HG03521 (cell line): ENCODE data around the gene CDKN3.
A peak's percentile ranks its signal among the peaks of the same experiment; 100 is the strongest.
"Not testable (repeated sequence)": the region's sequence is repeated elsewhere in the genome, so short reads cannot be mapped to it uniquely, and the experiment has no call there.

Experiments
- ATAC-seq: cut with Tn5 transposase; IDR thresholded peaks from one replicate; pipeline ENCODE4 v1.9.1; 2021; ENCODE audit warnings: mild to moderate bottlenecking, moderate library complexity; ENCODE audit not compliant: unreplicated experiment

The CDKN3 gene

DNA sequence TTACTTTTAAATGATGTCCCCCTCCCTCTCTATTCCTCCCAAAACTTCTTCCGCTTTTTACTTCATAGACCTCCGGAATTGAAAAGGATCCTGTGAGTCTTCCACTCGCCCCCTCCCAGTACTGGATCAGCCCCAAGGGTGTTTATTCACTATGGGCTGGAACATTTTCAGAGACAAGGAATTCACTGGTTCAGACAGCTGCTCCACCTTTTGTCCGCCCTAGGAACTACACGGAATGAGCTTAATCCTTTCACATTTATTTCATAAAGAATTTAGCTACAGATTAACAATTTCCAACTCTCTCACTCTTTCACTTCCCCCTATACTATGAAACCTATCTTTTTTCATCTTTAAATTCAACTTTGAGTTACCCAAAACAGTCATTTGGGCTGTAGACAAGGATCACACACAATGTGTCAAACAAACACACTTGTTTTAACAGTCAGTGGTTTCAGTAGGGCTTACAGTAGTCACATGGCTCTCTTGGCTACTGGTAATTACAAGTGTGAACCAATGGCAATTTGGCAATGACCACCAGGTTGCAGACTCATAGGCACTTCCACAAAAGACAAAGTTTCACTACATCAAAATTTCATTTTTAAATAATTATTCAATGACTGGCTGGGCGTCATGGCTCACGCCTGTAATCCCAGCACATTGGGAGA is 23.8 kb downstream of the CDKN3 start:
- ATAC-seq: no peak

DNA sequence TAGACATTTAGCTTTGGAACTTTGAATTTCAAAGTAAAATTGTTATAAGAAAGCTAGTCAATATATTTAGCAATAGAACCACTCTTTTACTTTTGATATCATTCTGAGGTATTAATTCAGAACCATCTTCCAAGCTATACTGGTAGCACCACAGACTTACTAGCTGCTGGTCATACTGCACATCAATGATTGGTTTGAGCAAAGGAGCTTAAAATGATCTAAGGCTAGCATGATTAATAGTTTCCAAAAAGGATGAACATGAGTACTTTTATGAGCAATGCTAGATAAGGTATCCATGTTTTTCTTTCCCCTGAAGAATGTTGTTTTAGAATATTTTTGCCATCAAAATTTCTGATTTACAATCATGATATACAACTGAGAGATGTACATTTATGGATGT is 27.2 kb downstream of the CDKN3 start:
- no peak for ATAC-seq

DNA sequence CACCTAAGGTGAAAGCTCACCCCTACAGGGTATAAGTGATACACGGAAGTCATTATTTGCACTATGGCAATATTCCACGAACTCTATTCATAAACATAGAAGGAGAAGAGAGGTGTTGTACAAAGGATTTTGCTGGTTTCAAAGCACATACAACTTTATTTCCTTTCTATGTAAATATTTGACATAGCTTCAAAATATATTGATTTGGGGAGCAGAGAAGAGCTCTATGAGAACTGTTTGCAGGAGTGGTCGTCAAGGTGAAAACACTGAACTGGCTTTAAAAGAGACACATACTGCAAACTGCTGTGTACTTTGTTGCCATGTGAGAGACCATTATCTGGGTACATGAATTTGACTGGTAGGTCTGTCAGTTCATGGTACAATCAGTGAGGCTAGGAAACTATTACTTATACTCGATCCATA is 27.7 kb downstream of the CDKN3 start:
- ATAC-seq: no peak

- ATAC-seq: no peak
Measured at GRCh38 chr14:54425068-54425467, 28.3 kb downstream of the CDKN3 start.

DNA sequence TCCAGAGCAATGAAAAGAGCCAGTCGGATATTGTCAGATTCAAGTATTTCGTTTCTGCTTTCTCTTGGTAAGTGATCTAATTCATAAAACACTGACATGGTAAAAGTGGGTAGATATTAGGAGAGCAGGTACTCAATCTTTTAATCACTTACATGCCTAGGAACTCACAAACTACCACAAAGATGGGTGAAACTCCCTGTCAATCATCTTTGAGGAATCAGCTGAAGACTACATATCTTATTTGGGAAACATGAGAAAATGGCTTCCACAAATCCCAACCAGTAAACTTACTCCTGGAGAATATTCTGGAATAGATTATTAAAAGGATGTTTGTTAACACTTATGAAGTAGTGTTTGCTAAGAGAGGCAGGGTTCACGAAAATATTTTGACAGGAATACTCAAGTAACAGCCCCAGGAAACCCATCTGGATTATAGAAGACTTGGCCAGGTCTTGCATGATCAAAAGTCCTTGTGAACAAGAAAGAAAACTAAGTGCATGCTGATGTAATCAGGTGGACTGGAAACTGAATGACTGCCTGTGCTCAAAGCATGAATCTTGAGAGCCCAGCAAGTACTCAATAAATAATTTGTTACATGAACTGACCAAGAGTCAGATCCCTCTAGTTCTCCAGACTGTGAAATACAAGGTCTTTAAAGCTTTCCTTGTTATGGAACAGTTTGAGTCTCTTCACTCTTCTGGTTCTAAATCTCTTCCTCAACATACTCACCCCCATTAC is 28.9 kb downstream of the CDKN3 start:
- no peak for ATAC-seq

GRCh38 chr14:54427871-54428270 is 31.1 kb downstream of the CDKN3 start:
- no peak for ATAC-seq

GRCh38 chr14:54428527-54428926 is 31.7 kb downstream of the CDKN3 start:
- no peak for ATAC-seq

GRCh38 chr14:54435500-54435981 is 38.7 kb downstream of the CDKN3 start:
- ATAC-seq: peak; percentile 57

- ATAC-seq: not testable (repeated sequence)
Measured at GRCh38 chr14:54437954-54438353, 41.1 kb downstream of the CDKN3 start.

DNA sequence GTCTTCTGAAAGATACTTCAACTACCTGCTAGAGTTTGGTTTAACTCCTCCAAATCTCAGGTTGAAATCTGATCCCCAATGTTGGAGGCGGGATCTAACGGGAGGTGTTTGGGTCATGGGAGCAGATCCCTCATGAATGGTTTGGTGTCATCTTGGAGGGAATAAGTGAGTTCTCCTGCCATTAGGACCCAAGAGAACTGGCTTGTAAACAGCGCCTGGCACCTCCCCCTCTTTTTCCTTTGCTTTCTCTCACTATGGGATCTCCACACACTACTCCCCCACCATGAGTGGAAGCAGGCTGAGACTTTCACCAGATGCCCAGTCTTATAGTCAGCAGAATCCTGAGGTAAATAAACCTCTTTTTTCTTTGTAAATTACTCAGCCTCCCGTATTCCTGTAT is 41.9 kb downstream of the CDKN3 start:
- ATAC-seq: no peak

GRCh38 chr14:54440037-54440436 is 43.2 kb downstream of the CDKN3 start:
- ATAC-seq: no peak

DNA sequence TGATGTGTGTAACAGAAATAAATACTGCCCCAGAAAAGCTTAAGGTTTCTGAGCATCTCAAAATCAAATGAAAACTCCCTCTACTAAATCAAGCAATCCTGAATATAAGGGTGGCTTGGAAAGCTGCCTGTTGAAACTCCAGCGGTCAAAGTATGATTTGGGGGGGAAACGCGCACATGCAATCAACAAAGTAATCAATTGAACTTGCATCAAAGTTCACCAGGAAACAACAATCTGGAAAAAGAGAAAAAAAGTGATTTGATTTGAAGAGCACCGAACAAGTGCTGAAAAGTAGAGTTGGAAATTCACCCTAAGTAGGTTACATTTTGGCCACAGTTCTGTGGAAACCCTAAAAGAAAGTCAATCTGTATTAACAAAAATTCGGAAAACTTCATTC is 43.7 kb downstream of the CDKN3 start:
- no peak for ATAC-seq

GRCh38 chr14:54440873-54441868 is 44.4 kb downstream of the CDKN3 start, which contains the start of gene CNIH1:
CNIH1 (minus strand) TSS chr14:54441374; CDS start chr14:54441327, 47 bp downstream.
- ATAC-seq: peak; percentile 89

DNA sequence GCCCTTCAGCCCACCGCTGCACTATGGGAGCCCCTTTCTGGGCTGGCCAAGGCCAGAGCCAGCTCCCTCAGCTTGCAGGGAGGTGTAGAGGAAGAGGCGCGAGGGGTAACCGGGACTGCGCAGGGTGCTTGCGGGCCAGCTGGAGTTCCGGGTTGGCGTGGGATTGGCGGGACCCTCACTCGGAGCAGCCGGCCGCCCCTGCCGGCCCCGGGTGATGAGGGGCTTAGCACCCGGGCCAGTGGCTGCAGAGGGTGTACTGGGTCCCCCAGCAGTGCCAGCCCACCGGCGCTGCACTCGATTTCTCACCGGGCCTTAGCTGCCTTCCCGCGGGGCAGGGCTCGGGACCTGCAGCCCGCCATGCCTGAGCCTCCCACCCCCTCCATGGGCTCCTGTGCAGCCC is 46.2 kb downstream of the CDKN3 start:
- ATAC-seq: not testable (repeated sequence)

DNA sequence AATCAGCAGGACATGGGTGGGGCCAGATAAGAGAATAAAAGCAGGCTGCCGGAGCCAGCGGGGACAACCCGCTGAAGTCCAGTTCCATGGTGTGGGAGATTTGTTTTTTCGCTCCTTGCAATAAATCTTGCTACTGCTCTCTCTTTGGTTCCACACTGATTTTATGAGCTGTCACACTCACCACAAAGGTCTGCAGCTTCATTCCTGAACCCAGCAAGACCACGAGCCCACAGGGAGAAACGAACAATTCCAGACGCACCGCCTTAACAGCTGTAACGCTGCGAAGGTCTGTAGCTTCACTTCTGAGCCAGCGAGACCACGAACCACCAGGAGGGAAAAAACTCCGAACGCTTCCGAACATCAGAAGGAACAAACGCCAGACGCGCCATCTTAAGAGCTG is 47.2 kb downstream of the CDKN3 start:
- ATAC-seq: no peak

GRCh38 chr14:54444681-54445080 is 47.9 kb downstream of the CDKN3 start:
- ATAC-seq: no peak

DNA sequence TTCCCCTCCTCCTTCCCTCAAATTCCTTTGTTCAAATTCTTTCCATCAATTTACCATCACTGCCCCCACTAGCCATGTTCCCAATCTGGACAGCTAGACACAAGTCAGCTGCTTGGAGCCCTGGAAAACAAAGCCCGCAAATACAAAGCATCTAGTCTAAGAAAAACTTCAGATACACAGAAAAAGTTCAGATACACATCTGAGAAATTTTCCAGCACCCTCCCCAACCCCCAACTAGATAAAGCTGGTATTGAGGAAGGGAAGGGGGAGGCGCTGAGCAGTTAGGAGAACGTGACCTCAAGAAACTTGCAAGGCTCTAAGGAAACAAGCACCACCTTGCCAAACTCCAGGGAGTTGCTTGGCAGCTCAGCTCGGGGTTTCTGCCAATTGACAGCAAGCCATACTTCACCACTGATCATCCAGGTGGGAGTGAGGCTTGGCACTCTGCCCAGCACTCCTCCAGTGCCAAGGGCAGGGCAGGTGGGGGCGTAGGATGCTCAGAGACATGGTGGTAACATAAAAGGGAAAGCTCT is 49.4 kb downstream of the CDKN3 start:
- ATAC-seq: no peak

DNA sequence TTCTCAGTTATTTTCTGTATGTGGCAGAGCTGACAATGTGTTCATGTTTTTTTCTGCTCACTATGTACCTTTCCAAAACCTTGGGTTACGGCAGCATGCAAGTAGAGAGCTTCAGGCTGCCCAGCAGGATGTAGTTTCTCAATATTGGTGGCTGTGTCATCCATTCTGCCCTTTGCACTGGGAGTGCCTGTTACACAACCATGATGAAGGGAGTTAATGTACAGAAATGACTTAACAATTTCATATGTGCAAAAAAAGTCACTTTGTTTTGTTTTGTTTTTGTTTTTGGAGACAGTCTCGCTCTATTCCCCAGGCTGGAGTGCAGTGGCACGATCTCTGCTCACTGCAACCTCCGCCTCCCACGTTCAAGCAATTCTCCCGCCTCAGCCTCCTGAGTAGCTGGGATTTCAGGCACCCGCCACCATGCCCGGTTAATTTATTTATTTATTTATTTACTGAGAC is 50.5 kb downstream of the CDKN3 start:
- ATAC-seq: no peak

GRCh38 chr14:54450535-54450934 is 53.7 kb downstream of the CDKN3 start:
- ATAC-seq: no peak

DNA sequence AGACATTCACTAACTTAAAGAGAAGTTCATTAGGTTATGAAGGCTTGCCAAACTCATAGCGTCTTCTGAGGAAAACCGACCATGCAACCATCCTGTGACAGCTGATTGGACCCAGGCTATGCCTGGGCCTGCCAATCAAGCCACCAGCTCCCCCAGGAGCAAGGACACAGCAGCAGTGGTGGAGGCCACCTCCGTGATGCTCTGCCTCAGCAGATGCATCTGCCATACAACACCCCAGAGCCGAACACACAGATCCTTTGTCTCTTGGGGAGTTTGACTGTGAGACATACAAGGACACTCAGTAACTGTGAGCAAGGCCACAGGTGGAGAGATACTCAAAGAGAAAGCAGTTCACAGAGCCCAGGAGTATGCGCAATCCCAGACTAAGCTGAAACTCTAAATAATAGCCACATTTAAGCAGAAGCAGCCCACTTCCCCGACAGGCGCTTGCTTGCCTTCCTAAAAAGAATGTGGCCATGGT is 54.4 kb downstream of the CDKN3 start:
- ATAC-seq: no peak

DNA sequence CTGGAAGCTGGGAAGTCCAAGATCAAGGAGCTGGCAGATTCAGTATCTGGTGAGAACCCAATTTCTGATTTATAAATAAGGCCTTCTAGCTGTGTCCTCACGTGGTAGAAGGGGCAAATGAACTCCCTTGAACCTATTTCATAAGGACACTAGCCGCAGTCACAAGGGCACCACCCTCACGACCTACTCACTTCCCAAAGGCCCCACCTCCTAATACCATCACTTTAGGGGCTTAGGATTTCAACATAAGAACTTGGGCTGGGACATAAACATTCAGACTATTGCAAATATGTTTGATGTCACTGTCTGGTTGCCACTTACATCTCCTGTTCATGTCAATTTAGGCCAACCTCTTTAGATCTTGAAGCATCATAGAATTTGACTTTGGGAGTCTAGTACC is 55.2 kb downstream of the CDKN3 start:
- no peak for ATAC-seq
